Spleen (tissue), 11 donors: ENCODE measurements around the gene AGBL1. TPM values are rescaled to one million over a fixed set of nuclear protein-coding genes. Genes with fewer than 3 reads are reported as not detected.

Experiments used
- DNase-seq: peaks from one replicate; pipeline ENCODE4 v3.0.0-alpha.2; 2020
- H3K27ac ChIP-seq, 8 donors: fragments of 200-600 bp; sonication (generic) in 7 of 8; 1 replicate in 4 of 8; 2 replicates in 4 of 8; pipeline versions ENCODE4 v1.5.0 to v1.8.0; 2016 to 2021; ENCODE audit warnings: inconsistent platforms in 4 of 8, mild to moderate bottlenecking in 4 of 8, moderate library complexity in 1 of 8
- H3K27me3 ChIP-seq, 7 donors: fragments of 200-600 bp; sonication (generic) in 6 of 7; replicated peaks in 1 of 7; 1 replicate in 4 of 7; 2 replicates in 3 of 7; pipeline versions ENCODE4 v1.5.0 to v1.8.0; 2016 to 2021; ENCODE audit warnings: inconsistent platforms in 3 of 7, mild to moderate bottlenecking in 1 of 7
- H3K36me3 ChIP-seq, 6 donors: fragments of 200-600 bp; sonication (generic) in 5 of 6; 1 replicate in 4 of 6; 2 replicates in 2 of 6; pipeline versions ENCODE4 v1.5.0 to v1.8.0; 2016 to 2021; ENCODE audit warnings: inconsistent platforms in 2 of 6
- H3K4me1 ChIP-seq, 6 donors: fragments of 200-600 bp; sonication (generic) in 5 of 6; 1 replicate in 3 of 6; 2 replicates in 3 of 6; pipeline versions ENCODE4 v1.5.0 to v1.8.0; 2016 to 2021; ENCODE audit warnings: inconsistent platforms in 3 of 6
- H3K4me3 ChIP-seq, 8 donors: fragments of 200-600 bp; sonication (generic) in 7 of 8; 1 replicate in 4 of 8; 2 replicates in 4 of 8; pipeline versions ENCODE4 v1.5.0 to v1.8.0; 2016 to 2021; ENCODE audit warnings: inconsistent platforms in 4 of 8, mild to moderate bottlenecking in 4 of 8, moderate library complexity in 2 of 8
- H3K9me3 ChIP-seq, 8 donors: fragments of 200-600 bp; sonication (generic) in 7 of 8; 1 replicate in 4 of 8; 2 replicates in 4 of 8; pipeline versions ENCODE4 v1.5.0 to v1.8.0; 2016 to 2021; ENCODE audit warnings: inconsistent platforms in 4 of 8
- POLR2A ChIP-seq, 3 donors: fragments of 450-650 bp; IDR thresholded peaks; one replicate each; pipeline ENCODE4 v1.5.1; 2017; ENCODE audit warnings: antibody characterized with exemption in 3 of 3, mild to moderate bottlenecking in 1 of 3
- POLR2AphosphoS5 ChIP-seq, 3 donors: sonication (generic); formaldehyde crosslinking; IDR thresholded peaks; one replicate each; pipeline ENCODE4 v1.5.1; 2017; ENCODE audit warnings: antibody characterized with exemption in 3 of 3
- WGBS, 5 donors: extraction: QIAGEN DNeasy Blood & Tissue Kit in 3 of 5; methylation state at CpG; one replicate each; pipeline versions ENCODE4 v1.1.5 to v1.1.7; 2013 to 2018; 5-methylcytosine and 5-hydroxymethylcytosine counted together
- intact Hi-C: fragments of 100-400 bp; cut with DNase I; formaldehyde crosslinking; loops from one replicate; pipeline ENCODE4 v1.15.0; 2023; ENCODE audit warnings: low total_unique reads
- polyA plus RNA-seq, 3 donors: library from polyadenylated mRNA; stranded (reverse); fragments of 200-250 nt; gene quantifications; one replicate each; pipeline ENCODE4 v1.2.1, GENCODE V29; 2013
- total RNA-seq, 7 donors: library from RNA; depleted of rRNA in 3 of 7; stranded (reverse); fragments of >200 nt in 3 of 7; fragmentation: NEBNext Ultra II Directional in 4 of 7; extraction: Animal tissue kit (Norgen Biotek cat#: 25700) in 4 of 7; gene quantifications; one replicate each; pipeline versions ENCODE4 v1.1.0 to v1.2.1, GENCODE V29; 2016 to 2021
- TF ChIP-seq, protein P1 (sequence below), 11 experiments: fragments of 200-600 bp in 7 of 11; fragments of 450-650 bp in 4 of 11; sonication (generic) in 4 of 11; IDR thresholded peaks in 8 of 11; conservative IDR thresholded peaks in 3 of 11; 1 replicate in 7 of 11; 2 replicates in 4 of 11; pipeline versions ENCODE4 v1.4.0 to v1.8.0; 2016 to 2021; ENCODE audit warnings: antibody characterized with exemption in 11 of 11, inconsistent platforms in 4 of 11, mild to moderate bottlenecking in 1 of 11
- donor health status: healthy with polysubstance abuse.
- donor health status: DM: no; HTN: no; CAD: no; lungs with moderate emphysema.
- donor health status: DM: no; HTN: no; CAD: no.
- donor health status: Bipolar disorder and iron deficiency.
- donor health status: healthy.
- donor health status: DM: no; HTN: no; CAD: no.
- donor health status: DM: yes; HTN: yes; CAD: no.

The AGBL1 gene
- total and polyA plus RNA-seq, 10 donors = not detected

GRCh38 chr15:86764021-86764420 lies 684.4 kb downstream of the AGBL1 start:
- Histone ChIP-seq H3K4me3 (no peak overlapping the region), H3K27me3 (no peaks in the 10 kb centered on the region), H3K4me1 (no peaks in the 10 kb centered on the region), H3K27ac (no peak overlapping the region), H3K36me3 (no peaks in the 10 kb centered on the region), H3K9me3 (peaks cover 0 to 2% (median 0%) of the 10 kb centered on the region in 8 donors)
- intact Hi-C loops = no loop called here
- no peak for TF ChIP-seq POLR2A (IDR thresholded peaks at IDR 0.05)
- TF ChIP-seq, protein P1, sequence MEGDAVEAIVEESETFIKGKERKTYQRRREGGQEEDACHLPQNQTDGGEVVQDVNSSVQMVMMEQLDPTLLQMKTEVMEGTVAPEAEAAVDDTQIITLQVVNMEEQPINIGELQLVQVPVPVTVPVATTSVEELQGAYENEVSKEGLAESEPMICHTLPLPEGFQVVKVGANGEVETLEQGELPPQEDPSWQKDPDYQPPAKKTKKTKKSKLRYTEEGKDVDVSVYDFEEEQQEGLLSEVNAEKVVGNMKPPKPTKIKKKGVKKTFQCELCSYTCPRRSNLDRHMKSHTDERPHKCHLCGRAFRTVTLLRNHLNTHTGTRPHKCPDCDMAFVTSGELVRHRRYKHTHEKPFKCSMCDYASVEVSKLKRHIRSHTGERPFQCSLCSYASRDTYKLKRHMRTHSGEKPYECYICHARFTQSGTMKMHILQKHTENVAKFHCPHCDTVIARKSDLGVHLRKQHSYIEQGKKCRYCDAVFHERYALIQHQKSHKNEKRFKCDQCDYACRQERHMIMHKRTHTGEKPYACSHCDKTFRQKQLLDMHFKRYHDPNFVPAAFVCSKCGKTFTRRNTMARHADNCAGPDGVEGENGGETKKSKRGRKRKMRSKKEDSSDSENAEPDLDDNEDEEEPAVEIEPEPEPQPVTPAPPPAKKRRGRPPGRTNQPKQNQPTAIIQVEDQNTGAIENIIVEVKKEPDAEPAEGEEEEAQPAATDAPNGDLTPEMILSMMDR (IDR thresholded peaks at IDR 0.05 in 8 of 11, conservative IDR thresholded peaks at IDR 0.05 in 3 of 11) = no peak
- no peak for TF ChIP-seq POLR2AphosphoS5 (IDR thresholded peaks at IDR 0.05)
- DNase-seq = no peak
- WGBS, 5 donors = 72 to 81% (median 77%) methylated on average over 3 of the region's 3 CpGs

GRCh38 chr15:86765281-86765680 lies 685.6 kb downstream of the AGBL1 start:
- no peak for DNase-seq
- H3K9me3 ChIP-seq = peaks cover 0 to 2% (median 0%) of the 10 kb centered on the region in 8 donors
- WGBS, 5 donors = 73 to 84% (median 75%) methylated on average over 5 of the region's 5 CpGs
- intact Hi-C loops = no loop called here
- H3K27me3 ChIP-seq = no peaks in the 10 kb centered on the region
- H3K4me3 ChIP-seq = no peak overlapping the region
- H3K27ac ChIP-seq = no peak overlapping the region
- no peaks in the 10 kb centered on the region for H3K36me3 ChIP-seq
- H3K4me1 ChIP-seq = no peaks in the 10 kb centered on the region
- TF ChIP-seq, protein P1 (IDR thresholded peaks at IDR 0.05 in 8 of 11, conservative IDR thresholded peaks at IDR 0.05 in 3 of 11) = no peak
- TF ChIP-seq POLR2A (IDR thresholded peaks at IDR 0.05) (no peak), POLR2AphosphoS5 (IDR thresholded peaks at IDR 0.05) (no peak)

DNA sequence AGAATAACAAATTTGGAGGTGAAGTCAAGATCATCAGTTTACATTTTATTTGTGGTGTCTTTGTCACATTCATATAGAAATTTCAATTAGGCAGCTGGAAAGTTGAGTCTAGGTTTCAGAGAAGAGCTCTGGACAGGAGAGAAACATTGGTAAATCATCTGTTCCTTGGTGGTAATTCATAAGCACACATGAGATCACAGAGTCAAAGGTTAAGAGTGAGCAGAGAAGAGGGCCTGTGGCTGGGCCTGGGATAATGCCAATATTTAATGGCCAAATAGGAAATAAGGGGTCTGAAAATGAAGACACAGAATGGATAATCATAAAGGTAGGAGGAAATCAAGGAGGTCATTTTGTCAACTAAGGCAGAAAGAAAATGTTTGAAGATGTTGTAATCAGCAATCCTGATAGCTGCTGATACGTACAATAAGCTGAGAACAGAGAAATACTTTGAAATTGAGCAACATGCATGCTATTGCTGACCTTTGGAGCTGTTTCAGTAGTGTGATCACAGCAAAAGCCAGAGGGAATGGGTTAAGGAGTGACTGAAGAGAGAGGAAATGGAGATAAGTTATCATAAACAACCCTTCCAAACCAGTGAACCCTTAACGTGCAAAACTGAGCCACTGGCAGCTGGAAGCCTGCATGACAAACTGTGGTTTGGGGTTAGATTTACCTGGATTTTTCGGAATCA lies 692.8 kb downstream of the AGBL1 start:
- Histone ChIP-seq H3K36me3 (no peaks in the 10 kb centered on the region), H3K27ac (no peak overlapping the region), H3K27me3 (no peaks in the 10 kb centered on the region), H3K9me3 (no peaks in the 10 kb centered on the region), H3K4me1 (no peaks in the 10 kb centered on the region), H3K4me3 (no peak overlapping the region)
- WGBS, 5 donors = 44 to 66% (median 54%) methylated on average over 3 of the region's 3 CpGs
- DNase-seq = no peak
- intact Hi-C loops = no loop called here
- TF ChIP-seq, protein P1 (IDR thresholded peaks at IDR 0.05 in 8 of 11, conservative IDR thresholded peaks at IDR 0.05 in 3 of 11) = no peak
- TF ChIP-seq POLR2AphosphoS5 (IDR thresholded peaks at IDR 0.05) (no peak), POLR2A (IDR thresholded peaks at IDR 0.05) (no peak)

DNA sequence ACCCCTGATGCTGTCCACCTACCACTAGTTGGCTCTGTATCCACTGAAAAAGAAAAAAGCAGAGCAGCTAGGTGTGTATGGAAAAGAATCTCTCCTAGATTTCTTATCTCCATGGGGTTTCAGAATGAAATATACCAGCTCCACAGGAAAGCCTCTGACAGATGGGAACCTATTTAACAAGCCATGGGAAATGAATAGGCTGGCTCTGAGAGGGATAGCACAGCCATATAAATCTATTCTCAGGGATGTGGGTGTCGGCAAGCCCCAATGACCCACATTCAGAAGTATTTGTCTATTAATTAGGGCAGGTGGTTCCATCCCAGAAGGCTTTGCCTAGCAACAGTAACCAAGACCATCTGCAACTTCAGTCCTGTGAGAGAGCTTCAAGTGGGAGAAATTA lies 694.1 kb downstream of the AGBL1 start:
- intact Hi-C loops = no loop called here
- Histone ChIP-seq H3K4me1 (no peaks in the 10 kb centered on the region), H3K27ac (no peak overlapping the region), H3K4me3 (no peak overlapping the region), H3K27me3 (no peaks in the 10 kb centered on the region), H3K9me3 (peaks cover 0 to 6% (median 0%) of the 10 kb centered on the region in 8 donors), H3K36me3 (no peaks in the 10 kb centered on the region)
- DNase-seq = no peak
- no peak for TF ChIP-seq POLR2AphosphoS5 (IDR thresholded peaks at IDR 0.05)
- no peak for TF ChIP-seq POLR2A (IDR thresholded peaks at IDR 0.05)
- TF ChIP-seq, protein P1 (IDR thresholded peaks at IDR 0.05 in 8 of 11, conservative IDR thresholded peaks at IDR 0.05 in 3 of 11) = no peak
- WGBS, 5 donors = 65 to 88% (median 85%) methylated on average over 1 of the region's 1 CpG
